ENCODE results near the gene TIMP4.

The TIMP4 gene

GRCh38 chr3:12147049-12147780, 11.5 kb downstream of the TIMP4 start:
- no peak for DNase-seq

- no peak for DNase-seq
Measured at GRCh38 chr3:12143949-12144504, 14.7 kb downstream of the TIMP4 start.

GRCh38 chr3:12142476-12142875, 16.2 kb downstream of the TIMP4 start:
- DNase-seq, result no peak

- no peak for DNase-seq
Measured at GRCh38 chr3:12141350-12141749, 17.4 kb downstream of the TIMP4 start.

GRCh38 chr3:12139111-12139511, 19.6 kb downstream of the TIMP4 start:
- no peak for DNase-seq

- DNase-seq, result peak; percentile 1
Measured at GRCh38 chr3:12138044-12138443, 20.7 kb downstream of the TIMP4 start.

GRCh38 chr3:12136371-12136770, 22.3 kb downstream of the TIMP4 start:
- DNase-seq, result no peak

GRCh38 chr3:12135029-12135657, 23.6 kb downstream of the TIMP4 start:
- DNase-seq, result peak; percentile 55

- no peak for DNase-seq
Measured at GRCh38 chr3:12132881-12133280, 25.8 kb downstream of the TIMP4 start.

- no peak for DNase-seq
Measured at GRCh38 chr3:12131351-12132090, 27.2 kb downstream of the TIMP4 start.

GRCh38 chr3:12127391-12127790, 31.3 kb downstream of the TIMP4 start:
- no peak for DNase-seq

- DNase-seq, result no peak
Measured at GRCh38 chr3:12125772-12126171, 32.9 kb downstream of the TIMP4 start.

GRCh38 chr3:12121466-12121865, 37.2 kb downstream of the TIMP4 start:
- no peak for DNase-seq

GRCh38 chr3:12120374-12121140, 38.2 kb downstream of the TIMP4 start:
- DNase-seq, result no peak

- no peak for DNase-seq
Measured at GRCh38 chr3:12117473-12117872, 41.2 kb downstream of the TIMP4 start.

- DNase-seq, result no peak
Measured at GRCh38 chr3:12116870-12117269, 41.8 kb downstream of the TIMP4 start.

GRCh38 chr3:12115849-12116248, 42.9 kb downstream of the TIMP4 start:
- no peak for DNase-seq

GRCh38 chr3:12115104-12115503, 43.6 kb downstream of the TIMP4 start:
- DNase-seq, result no peak

GRCh38 chr3:12114251-12114650, 44.5 kb downstream of the TIMP4 start:
- no peak for DNase-seq

- no peak for DNase-seq
Measured at GRCh38 chr3:12107071-12107713, 51.5 kb downstream of the TIMP4 start.

Measured in CD4-positive, alpha-beta T cell treated with Interleukin-12 subunit alpha and Interleukin-12 subunit beta, for 1 hour (primary cell).